Stimulated activated CD8-positive, alpha-beta memory T cell treated with anti-CD3 and anti-CD28 coated beads, Interleukin-4, amount 100 ng/mL, for 24 hours (primary cell): ENCODE measurements around the gene SBNO2.
"Not testable (repeated sequence)": the region's sequence is repeated elsewhere in the genome, so short reads cannot be mapped to it uniquely, and the experiment has no call there.

Experiments used
- DNase-seq: peaks from one replicate; pipeline ENCODE4 v3.0.0-alpha.2; 2020; ENCODE audit warnings: low read depth

The SBNO2 gene

GRCh38 chr19:1173845-1174809, at the start of gene SBNO2:
Gene SBNO2, minus strand, starts transcription at chr19:1174268. Its CDS starts 19,992 bp downstream, at chr19:1154276.
- DNase-seq: peak; percentile 84

GRCh38 chr19:1223018-1223855, 49.2 kb upstream of the SBNO2 start:
- no peak for DNase-seq

- DNase-seq: no peak
Measured at GRCh38 chr19:1222394-1222793, 48.3 kb upstream of the SBNO2 start.

GRCh38 chr19:1221904-1222255, 47.8 kb upstream of the SBNO2 start:
- no peak for DNase-seq

GRCh38 chr19:1220976-1221903, 47.2 kb upstream of the SBNO2 start:
- no peak for DNase-seq

GRCh38 chr19:1220477-1220930, 46.4 kb upstream of the SBNO2 start:
- DNase-seq: no peak

GRCh38 chr19:1219786-1220476, 45.9 kb upstream of the SBNO2 start:
- no peak for DNase-seq

GRCh38 chr19:1218751-1219567, 44.9 kb upstream of the SBNO2 start:
- DNase-seq: no peak

GRCh38 chr19:1217366-1217765, 43.3 kb upstream of the SBNO2 start:
- DNase-seq: no peak

- DNase-seq: no peak
Measured at GRCh38 chr19:1216756-1217155, 42.7 kb upstream of the SBNO2 start.

GRCh38 chr19:1214862-1215731, 41.0 kb upstream of the SBNO2 start:
- DNase-seq: no peak

GRCh38 chr19:1214299-1214861, 40.3 kb upstream of the SBNO2 start:
- DNase-seq: no peak

- no peak for DNase-seq
Measured at GRCh38 chr19:1213391-1214286, 39.6 kb upstream of the SBNO2 start.

GRCh38 chr19:1211494-1212234, 37.6 kb upstream of the SBNO2 start:
- DNase-seq: no peak

- DNase-seq: no peak
Measured at GRCh38 chr19:1210227-1210538, 36.1 kb upstream of the SBNO2 start.

GRCh38 chr19:1208830-1209229, 34.8 kb upstream of the SBNO2 start:
- DNase-seq: not testable (repeated sequence)

GRCh38 chr19:1206864-1207450, 32.9 kb upstream of the SBNO2 start:
- no peak for DNase-seq
